ENCODE measurements around the gene DGKI. TPM values are rescaled to one million over a fixed set of nuclear protein-coding genes. Genes with fewer than 3 reads are reported as not detected.

Gene DGKI
- total RNA-seq, 4 donors from 2014 or later: 0.98 to 7.3 (median 2.7) TPM

GRCh38 chr7:137619181-137619580 is 227.6 kb downstream of the DGKI start:
- TF ChIP-seq, protein P1, sequence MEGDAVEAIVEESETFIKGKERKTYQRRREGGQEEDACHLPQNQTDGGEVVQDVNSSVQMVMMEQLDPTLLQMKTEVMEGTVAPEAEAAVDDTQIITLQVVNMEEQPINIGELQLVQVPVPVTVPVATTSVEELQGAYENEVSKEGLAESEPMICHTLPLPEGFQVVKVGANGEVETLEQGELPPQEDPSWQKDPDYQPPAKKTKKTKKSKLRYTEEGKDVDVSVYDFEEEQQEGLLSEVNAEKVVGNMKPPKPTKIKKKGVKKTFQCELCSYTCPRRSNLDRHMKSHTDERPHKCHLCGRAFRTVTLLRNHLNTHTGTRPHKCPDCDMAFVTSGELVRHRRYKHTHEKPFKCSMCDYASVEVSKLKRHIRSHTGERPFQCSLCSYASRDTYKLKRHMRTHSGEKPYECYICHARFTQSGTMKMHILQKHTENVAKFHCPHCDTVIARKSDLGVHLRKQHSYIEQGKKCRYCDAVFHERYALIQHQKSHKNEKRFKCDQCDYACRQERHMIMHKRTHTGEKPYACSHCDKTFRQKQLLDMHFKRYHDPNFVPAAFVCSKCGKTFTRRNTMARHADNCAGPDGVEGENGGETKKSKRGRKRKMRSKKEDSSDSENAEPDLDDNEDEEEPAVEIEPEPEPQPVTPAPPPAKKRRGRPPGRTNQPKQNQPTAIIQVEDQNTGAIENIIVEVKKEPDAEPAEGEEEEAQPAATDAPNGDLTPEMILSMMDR (IDR thresholded peaks at IDR 0.05; ENCODE audit: low read depth): no peak

DNA sequence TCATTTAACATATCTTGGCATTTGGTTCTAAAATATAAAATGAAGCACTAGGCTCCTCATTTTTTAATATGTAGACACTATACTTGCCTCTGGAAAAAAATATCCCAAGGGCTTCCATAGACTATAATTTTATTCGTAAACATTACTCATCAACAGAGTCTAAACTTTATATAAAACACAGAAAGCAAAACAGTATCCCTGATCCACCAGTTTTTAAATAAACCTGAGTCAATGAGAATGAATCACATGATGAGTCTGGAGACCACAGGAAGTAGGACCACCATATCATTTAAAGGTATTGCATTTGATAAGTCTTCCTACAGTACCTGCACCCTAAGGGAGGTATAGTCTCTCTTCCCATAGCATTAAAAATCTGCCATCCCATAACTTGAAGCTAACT is 228.0 kb downstream of the DGKI start:
- TF ChIP-seq, protein P1 (IDR thresholded peaks at IDR 0.05; ENCODE audit: low read depth): no peak

- TF ChIP-seq, protein P1 (IDR thresholded peaks at IDR 0.05; ENCODE audit: low read depth): no peak
These were observed 233.7 kb downstream of the DGKI start for GRCh38 chr7:137613006-137613525.

GRCh38 chr7:137611606-137612005 is 235.2 kb downstream of the DGKI start:
- TF ChIP-seq, protein P1 (IDR thresholded peaks at IDR 0.05; ENCODE audit: low read depth): no peak

DNA sequence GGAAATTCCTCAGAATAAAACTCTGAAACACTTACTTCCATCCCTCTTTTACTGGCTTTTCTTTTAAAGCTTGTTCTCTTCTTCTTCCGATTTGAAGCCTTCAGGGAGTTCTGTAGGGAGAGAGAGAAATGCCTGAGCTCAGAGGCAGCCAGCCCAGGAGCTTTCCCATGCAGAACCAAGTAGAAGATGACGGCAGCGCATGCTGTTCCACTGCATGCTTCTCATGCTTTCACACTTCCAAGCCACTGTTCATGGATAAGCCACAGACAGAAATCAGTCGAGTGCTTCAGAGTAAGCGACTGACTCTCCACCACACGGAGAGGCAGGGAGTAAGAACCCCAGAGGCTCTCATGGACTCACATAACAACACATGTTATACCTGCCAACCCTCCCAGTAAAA is 237.3 kb downstream of the DGKI start:
- TF ChIP-seq, protein P1 (IDR thresholded peaks at IDR 0.05; ENCODE audit: low read depth): no peak

- TF ChIP-seq, protein P1 (IDR thresholded peaks at IDR 0.05; ENCODE audit: low read depth): no peak
These were observed 240.6 kb downstream of the DGKI start for GRCh38 chr7:137606061-137606674.

DNA sequence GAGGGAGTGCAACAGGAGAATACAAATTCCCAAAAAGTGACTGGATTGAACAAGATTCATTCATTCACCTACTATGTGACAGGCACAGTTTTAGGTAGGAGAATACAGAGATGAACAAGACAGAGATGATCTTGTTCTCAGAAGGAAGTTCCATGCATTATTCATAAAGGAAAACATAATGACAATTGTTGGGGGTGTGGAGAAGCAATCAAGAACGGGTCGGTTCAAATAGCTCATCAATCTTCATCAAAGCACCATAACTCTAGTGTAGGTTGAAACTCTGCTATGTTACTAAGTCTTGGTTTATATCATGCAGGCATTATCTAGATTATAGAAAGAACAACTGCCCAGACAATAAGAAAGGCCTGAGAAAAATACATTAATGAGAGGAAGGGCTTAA is 243.7 kb downstream of the DGKI start:
- TF ChIP-seq, protein P1 (IDR thresholded peaks at IDR 0.05; ENCODE audit: low read depth): no peak

Measured in subcutaneous adipose tissue (tissue), 4 donors.